OCI-LY7 (cell line): ENCODE measurements around the gene DHX9.

Experiments
- EZH2phosphoT487 ChIP-seq: fragments of 200-600 bp; sonication (generic); IDR thresholded peaks from 2 replicates; pipeline ENCODE4 v1.6.1; 2018; ENCODE audit warnings: low read depth, borderline replicate concordance, mild to moderate bottlenecking, mixed run types, antibody characterized with exemption, low read length, moderate library complexity, mixed read lengths
- TF ChIP-seq, protein P1 (sequence below): fragments of 200-600 bp; sonication (generic); conservative IDR thresholded peaks from 2 replicates; pipeline ENCODE4 v1.5.1; 2014; ENCODE audit warnings: mild to moderate bottlenecking, antibody characterized with exemption, low read length, moderate library complexity, mixed read lengths

DNA sequence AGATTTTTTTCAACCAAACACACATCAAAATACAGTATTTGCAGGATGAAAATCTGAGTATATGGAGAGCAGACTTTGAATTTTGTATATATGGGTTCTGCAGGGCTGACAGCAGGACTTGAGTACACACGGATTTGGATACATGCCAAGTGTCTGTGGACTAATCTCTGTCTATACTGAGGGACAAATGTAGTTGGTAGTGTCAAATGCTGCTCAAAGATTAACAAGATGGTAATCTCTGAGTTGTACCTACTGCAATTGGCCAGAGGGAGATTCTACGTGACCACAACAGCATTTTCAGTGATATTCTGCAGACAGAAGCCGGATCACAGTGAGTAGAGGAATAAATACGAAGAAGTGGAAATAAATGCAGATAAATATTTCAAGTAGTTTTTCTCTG is 70.4 kb downstream of the DHX9 start:
- no peak for TF ChIP-seq EZH2phosphoT487
- TF ChIP-seq, protein P1, sequence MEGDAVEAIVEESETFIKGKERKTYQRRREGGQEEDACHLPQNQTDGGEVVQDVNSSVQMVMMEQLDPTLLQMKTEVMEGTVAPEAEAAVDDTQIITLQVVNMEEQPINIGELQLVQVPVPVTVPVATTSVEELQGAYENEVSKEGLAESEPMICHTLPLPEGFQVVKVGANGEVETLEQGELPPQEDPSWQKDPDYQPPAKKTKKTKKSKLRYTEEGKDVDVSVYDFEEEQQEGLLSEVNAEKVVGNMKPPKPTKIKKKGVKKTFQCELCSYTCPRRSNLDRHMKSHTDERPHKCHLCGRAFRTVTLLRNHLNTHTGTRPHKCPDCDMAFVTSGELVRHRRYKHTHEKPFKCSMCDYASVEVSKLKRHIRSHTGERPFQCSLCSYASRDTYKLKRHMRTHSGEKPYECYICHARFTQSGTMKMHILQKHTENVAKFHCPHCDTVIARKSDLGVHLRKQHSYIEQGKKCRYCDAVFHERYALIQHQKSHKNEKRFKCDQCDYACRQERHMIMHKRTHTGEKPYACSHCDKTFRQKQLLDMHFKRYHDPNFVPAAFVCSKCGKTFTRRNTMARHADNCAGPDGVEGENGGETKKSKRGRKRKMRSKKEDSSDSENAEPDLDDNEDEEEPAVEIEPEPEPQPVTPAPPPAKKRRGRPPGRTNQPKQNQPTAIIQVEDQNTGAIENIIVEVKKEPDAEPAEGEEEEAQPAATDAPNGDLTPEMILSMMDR = no peak
